WTC11 (cell line): ENCODE data around the gene DYNLT1. TPM values are rescaled to one million over a fixed set of nuclear protein-coding genes. Genes with fewer than 3 reads are reported as not detected.

Experiments used
- ATAC-seq: fragments of 200-7000 bp; cut with Tn5 transposase; 2 replicates; pipeline ENCODE4 v1.10.0; 2021; ENCODE audit warnings: mild to moderate bottlenecking, moderate library complexity
- CTCF ChIA-PET: fragments of 300-600 bp; sonication (Branson Sonifier 250); formaldehyde crosslinking; loops from one replicate; lab custom pipeline; 2021; ENCODE audit warnings: antibody characterized with exemption; lab: Charles Lee
- POLR2A ChIA-PET: fragments of 350-600 bp; sonication (Branson Sonifier 250); formaldehyde crosslinking; loops from one replicate; lab custom pipeline; 2021; ENCODE audit warnings: antibody characterized with exemption; lab: Charles Lee
- DNase-seq: peaks from one replicate; pipeline ENCODE4 v3.0.0; 2021; ENCODE audit warnings: low spot score
- H3K27ac Mint-ChIP-seq: 2 replicates; pipeline ENCODE4 v1.8.0; 2021; ENCODE audit warnings: mixed read lengths
- H3K27me3 Mint-ChIP-seq: 2 replicates; pipeline ENCODE4 v1.8.0; 2021; ENCODE audit warnings: low read depth, mild to moderate bottlenecking, moderate library complexity, mixed read lengths
- H3K36me3 Mint-ChIP-seq: 2 replicates; pipeline ENCODE4 v1.8.0; 2021; ENCODE audit warnings: mixed read lengths
- H3K4me1 Mint-ChIP-seq: 2 replicates; pipeline ENCODE4 v1.8.0; 2022; ENCODE audit warnings: mixed read lengths
- H3K4me3 Mint-ChIP-seq: 2 replicates; pipeline ENCODE4 v1.8.0; 2021; ENCODE audit warnings: mild to moderate bottlenecking, moderate library complexity, mixed read lengths
- H3K9me3 Mint-ChIP-seq: 2 replicates; pipeline ENCODE4 v1.8.0; 2021; ENCODE audit warnings: mixed read lengths
- ATF1 ChIP-seq: sonication (generic); formaldehyde crosslinking; IDR thresholded peaks from 2 replicates; pipeline ENCODE4 v1.8.1; 2023; ENCODE audit warnings: mild to moderate bottlenecking, moderate library complexity, missing genetic modification reagents
- E2F5 ChIP-seq: sonication (generic); formaldehyde crosslinking; IDR thresholded peaks from 2 replicates; pipeline ENCODE4 v1.8.1; 2022; ENCODE audit warnings: mild to moderate bottlenecking, moderate library complexity, missing genetic modification reagents
- EMX1 ChIP-seq: fragments of 250-450 bp; sonication (Bioruptor Pico); IDR thresholded peaks from 2 replicates; pipeline ENCODE4 v1.8.0; 2021; ENCODE audit warnings: mild to moderate bottlenecking
- ERG ChIP-seq: fragments of 250-450 bp; sonication (Bioruptor Pico); IDR thresholded peaks from 2 replicates; pipeline ENCODE4 v1.8.0; 2021; ENCODE audit warnings: mild to moderate bottlenecking
- ESRRA ChIP-seq: sonication (generic); formaldehyde crosslinking; IDR thresholded peaks from 2 replicates; pipeline ENCODE4 v1.8.1; 2022; ENCODE audit warnings: mild to moderate bottlenecking, missing genetic modification reagents, borderline replicate concordance
- ETV6 ChIP-seq: sonication (generic); formaldehyde crosslinking; IDR thresholded peaks from 2 replicates; pipeline ENCODE4 v1.8.1; 2022; ENCODE audit warnings: mild to moderate bottlenecking, missing genetic modification reagents
- GABPB1 ChIP-seq: sonication (generic); formaldehyde crosslinking; IDR thresholded peaks from 2 replicates; pipeline ENCODE4 v1.8.1; 2023; ENCODE audit warnings: mild to moderate bottlenecking, missing genetic modification reagents
- HMGXB4 ChIP-seq: sonication (generic); formaldehyde crosslinking; IDR thresholded peaks from 2 replicates; pipeline ENCODE4 v1.8.1; 2023; ENCODE audit warnings: mild to moderate bottlenecking, moderate library complexity, missing genetic modification reagents
- KAT7 ChIP-seq: sonication (generic); formaldehyde crosslinking; IDR thresholded peaks from 2 replicates; pipeline ENCODE4 v1.8.1; 2023; ENCODE audit warnings: missing genetic modification reagents, mild to moderate bottlenecking, borderline replicate concordance
- NFATC4 ChIP-seq: fragments of 250-450 bp; sonication (Bioruptor Pico); IDR thresholded peaks from 2 replicates; pipeline ENCODE4 v1.9.0; 2021; ENCODE audit warnings: mild to moderate bottlenecking
- NR1H2 ChIP-seq: sonication (generic); formaldehyde crosslinking; IDR thresholded peaks from 2 replicates; pipeline ENCODE4 v1.9.0; 2021; ENCODE audit warnings: mild to moderate bottlenecking, moderate library complexity, missing genetic modification reagents
- NR3C1 ChIP-seq: sonication (generic); formaldehyde crosslinking; conservative IDR thresholded peaks from 2 replicates; pipeline ENCODE4 v1.8.1; 2023; ENCODE audit warnings: low read depth, mild to moderate bottlenecking, missing genetic modification reagents
- STAT6 ChIP-seq: sonication (generic); formaldehyde crosslinking; conservative IDR thresholded peaks from 2 replicates; pipeline ENCODE4 v1.8.1; 2023; ENCODE audit warnings: mild to moderate bottlenecking, low read depth, missing genetic modification reagents, moderate library complexity
- TP53 ChIP-seq: sonication (generic); formaldehyde crosslinking; IDR thresholded peaks from 2 replicates; pipeline ENCODE4 v1.8.1; 2023; ENCODE audit warnings: mild to moderate bottlenecking, missing genetic modification reagents
- ZBTB43 ChIP-seq: sonication (generic); formaldehyde crosslinking; IDR thresholded peaks from 2 replicates; pipeline ENCODE4 v1.8.1; 2023; ENCODE audit warnings: mild to moderate bottlenecking, missing genetic modification reagents
- ZNF121 ChIP-seq: sonication (generic); formaldehyde crosslinking; IDR thresholded peaks from 2 replicates; pipeline ENCODE4 v1.8.0; 2023; ENCODE audit warnings: missing genetic modification reagents
- ZNF671 ChIP-seq: fragments of 250-450 bp; sonication (Bioruptor Pico); IDR thresholded peaks from 2 replicates; pipeline ENCODE4 v1.8.0; 2021; ENCODE audit warnings: mild to moderate bottlenecking
- ZSCAN18 ChIP-seq: fragments of 250-450 bp; sonication (Bioruptor Pico); IDR thresholded peaks from 2 replicates; pipeline ENCODE4 v2.1.2; 2022; ENCODE audit warnings: mild to moderate bottlenecking, moderate library complexity
- total RNA-seq: library from RNA; stranded (reverse); gene quantifications from 3 replicates; pipeline ENCODE4 v1.2.3, GENCODE V29; 2021

DYNLT1 gene
- total RNA-seq, 1 experiment from 2014 or later: 79.0 TPM

GRCh38 chr6:158639056-158639455 is 5.5 kb downstream of the DYNLT1 start:
- Mint-ChIP-seq H3K27ac (no peak overlapping the region), H3K4me3 (no peak overlapping the region), H3K4me1 (peaks cover 26% of the 10 kb centered on the region), H3K36me3 (peaks cover 25% of the 10 kb centered on the region), H3K27me3 (no peaks in the 10 kb centered on the region), H3K9me3 (no peaks in the 10 kb centered on the region)
- TF ChIP-seq ZSCAN18 (CRISPR knock-in tag) (no peak), ETV6 (CRISPR knock-in tag) (no peak), KAT7 (no peak), TP53 (CRISPR knock-in tag) (no peak), ERG (CRISPR knock-in tag) (no peak), E2F5 (no peak), STAT6 (CRISPR knock-in tag) (no peak), ZBTB43 (CRISPR knock-in tag) (no peak), ATF1 (CRISPR knock-in tag) (no peak), ZNF671 (CRISPR knock-in tag) (no peak), GABPB1 (no peak), NR1H2 (no peak), EMX1 (CRISPR knock-in tag) (no peak), ESRRA (CRISPR knock-in tag) (no peak), HMGXB4 (CRISPR knock-in tag) (no peak), NR3C1 (CRISPR knock-in tag) (no peak)
- POLR2A ChIA-PET: no interaction called here
- no peak for DNase-seq
- CTCF ChIA-PET: no interaction called here
- ATAC-seq: no peak

- Mint-ChIP-seq H3K36me3 (peaks cover 27% of the 10 kb centered on the region), H3K4me3 (no peak overlapping the region), H3K27me3 (no peaks in the 10 kb centered on the region), H3K27ac (no peak overlapping the region), H3K9me3 (no peaks in the 10 kb centered on the region), H3K4me1 (peaks cover 23% of the 10 kb centered on the region)
- TF ChIP-seq ZNF121 (CRISPR knock-in tag): peak; percentile 87
- no peak for TF ChIP-seq NFATC4 (CRISPR knock-in tag)
- POLR2A ChIA-PET: no interaction called here
- CTCF ChIA-PET: no interaction called here
- no peak for ATAC-seq
- DNase-seq: no peak
These were observed 6.2 kb downstream of the DYNLT1 start for GRCh38 chr6:158638324-158638854.
